GM23338 (cell line): ENCODE results near the gene SLC35F6. TPM values are rescaled to one million over a fixed set of nuclear protein-coding genes. Genes with fewer than 3 reads are reported as not detected.
A peak's percentile ranks its signal among the peaks of the same experiment; 100 is the strongest.

Experiments used
- ATAC-seq: fragments of 200-7000 bp; cut with Tn5 transposase; 3 replicates; pipeline ENCODE4 v1.9.1; 2020
- DNase-seq: peaks from one replicate; pipeline ENCODE4 v3.0.0-alpha.2; 2015; ENCODE audit warnings: low spot score
- H2AFZ ChIP-seq: fragments of 200-600 bp; sonication (generic); 2 replicates; pipeline ENCODE4 v1.8.0; 2016; ENCODE audit warnings: antibody characterized with exemption, mild to moderate bottlenecking, moderate library complexity
- H3F3A ChIP-seq: fragments of 200-600 bp; sonication (generic); replicated peaks from 2 replicates; pipeline ENCODE4 v1.8.0; 2017; ENCODE audit warnings: antibody characterized with exemption, mixed run types, low read depth
- H3K27ac ChIP-seq: fragments of 200-600 bp; sonication (generic); 2 replicates; pipeline ENCODE4 v1.6.1; 2016; ENCODE audit warnings: low read depth
- H3K27me3 ChIP-seq: fragments of 200-600 bp; sonication (generic); 2 replicates; pipeline ENCODE4 v1.8.0; 2016; ENCODE audit warnings: mild to moderate bottlenecking, mixed run types, moderate library complexity; ENCODE audit not compliant: insufficient read depth
- H3K36me3 ChIP-seq: fragments of 200-600 bp; sonication (generic); 2 replicates; pipeline ENCODE4 v1.8.0; 2016; ENCODE audit warnings: mild to moderate bottlenecking; ENCODE audit not compliant: insufficient read depth
- H3K4me1 ChIP-seq: fragments of 200-600 bp; sonication (generic); 2 replicates; pipeline ENCODE4 v1.8.0; 2016; ENCODE audit warnings: mild to moderate bottlenecking, moderate library complexity; ENCODE audit not compliant: insufficient read depth
- H3K4me2 ChIP-seq: fragments of 200-600 bp; sonication (generic); 2 replicates; pipeline ENCODE4 v1.7.1; 2017; ENCODE audit warnings: mixed run types
- H3K4me3 ChIP-seq: fragments of 200-600 bp; sonication (generic); 2 replicates; pipeline ENCODE4 v1.6.1; 2016; ENCODE audit warnings: mixed run types
- H3K79me2 ChIP-seq: fragments of 200-600 bp; sonication (generic); replicated peaks from 2 replicates; pipeline ENCODE4 v1.8.0; 2017; ENCODE audit warnings: mild to moderate bottlenecking; ENCODE audit not compliant: insufficient read depth
- H3K9me2 ChIP-seq: fragments of 200-600 bp; sonication (generic); 2 replicates; pipeline ENCODE4 v1.8.0; 2017; ENCODE audit not compliant: insufficient read depth
- H4K20me1 ChIP-seq: fragments of 200-600 bp; sonication (generic); replicated peaks from 2 replicates; pipeline ENCODE4 v1.8.0; 2017; ENCODE audit warnings: mild to moderate bottlenecking; ENCODE audit not compliant: insufficient read depth
- H3K27ac Mint-ChIP-seq: 2 replicates; pipeline ENCODE4 v1.8.0; 2020; ENCODE audit warnings: inconsistent platforms, mild to moderate bottlenecking, moderate library complexity, mixed read lengths
- H3K27me3 Mint-ChIP-seq: 3 replicates; pipeline ENCODE4 v1.8.0; 2022; ENCODE audit warnings: low read depth, mild to moderate bottlenecking, moderate library complexity, mixed read lengths, inconsistent platforms; ENCODE audit not compliant: insufficient read depth, poor library complexity
- H3K36me3 Mint-ChIP-seq: 3 replicates; pipeline ENCODE4 v1.8.0; 2021; ENCODE audit warnings: low read depth, mild to moderate bottlenecking, inconsistent platforms, moderate library complexity, mixed read lengths
- H3K4me1 Mint-ChIP-seq: 3 replicates; pipeline ENCODE4 v1.8.0; 2020; ENCODE audit warnings: mild to moderate bottlenecking, inconsistent platforms, mixed read lengths
- H3K4me3 Mint-ChIP-seq: 3 replicates; pipeline ENCODE4 v1.8.0; 2021; ENCODE audit warnings: moderate library complexity, mild to moderate bottlenecking, inconsistent platforms, mixed read lengths
- H3K9me3 Mint-ChIP-seq: 3 replicates; pipeline ENCODE4 v1.8.0; 2020; ENCODE audit warnings: moderate library complexity, mild to moderate bottlenecking, inconsistent platforms, mixed read lengths
- CREB1 ChIP-seq: fragments of 250-450 bp; sonication (Bioruptor Pico); IDR thresholded peaks from 2 replicates; pipeline ENCODE4 v1.5.0; 2020; ENCODE audit warnings: low read depth, mild to moderate bottlenecking, moderate library complexity
- EZH2phosphoT487 ChIP-seq: fragments of 200-600 bp; sonication (generic); IDR thresholded peaks from one replicate; pipeline ENCODE4 v1.8.1; 2018; ENCODE audit warnings: antibody characterized with exemption; ENCODE audit not compliant: unreplicated experiment
- JUNB ChIP-seq: IDR thresholded peaks from one replicate; pipeline ENCODE4 v1.6.1; 2016; ENCODE audit warnings: antibody characterized with exemption; ENCODE audit not compliant: unreplicated experiment
- NANOG ChIP-seq: IDR thresholded peaks from 2 replicates; pipeline ENCODE4 v1.6.1; 2016; ENCODE audit warnings: antibody characterized with exemption, borderline replicate concordance
- POLR2AphosphoS5 ChIP-seq: IDR thresholded peaks from 2 replicates; pipeline ENCODE4 v1.6.1; 2016; ENCODE audit warnings: antibody characterized with exemption, low read depth
- STAT1 ChIP-seq: IDR thresholded peaks from one replicate; pipeline ENCODE4 v1.6.1; 2016; ENCODE audit warnings: antibody characterized with exemption; ENCODE audit not compliant: unreplicated experiment
- ZNF331 ChIP-seq: fragments of 250-450 bp; sonication (Bioruptor Pico); IDR thresholded peaks from 2 replicates; pipeline ENCODE4 v1.5.0; 2020; ENCODE audit warnings: low read depth, mild to moderate bottlenecking, moderate library complexity
- polyA plus RNA-seq: library from polyadenylated mRNA; unstranded; fragments of >200 nt; fragmentation: Nextera tagmentation; extraction: Ambion mirVana; gene quantifications from 2 replicates; pipeline ENCODE4 v1.2.1, GENCODE V29; 2016
- total RNA-seq: library from RNA; depleted of rRNA; stranded (reverse); fragments of >200 nt; shearing (Covaris generic); gene quantifications from 2 replicates; pipeline ENCODE4 v1.2.3, GENCODE V29; 2014
- TF ChIP-seq, protein P1 (sequence below), 2 experiments: fragments of 200-600 bp in 1 of 2; sonication (generic) in 1 of 2; conservative IDR thresholded peaks; 2 replicates each; pipeline versions ENCODE4 v1.5.1 to v1.6.1; 2016 to 2017; ENCODE audit warnings: antibody characterized with exemption in 2 of 2, low read depth in 2 of 2, mild to moderate bottlenecking in 2 of 2, moderate library complexity in 1 of 2
- TF ChIP-seq, protein P2 (sequence below): IDR thresholded peaks from 2 replicates; pipeline ENCODE4 v1.6.1; 2016; ENCODE audit warnings: antibody characterized with exemption

SLC35F6 gene
- total and polyA plus RNA-seq, 2 experiments from 2014 or later: 6.0 to 15.0 TPM

DNA sequence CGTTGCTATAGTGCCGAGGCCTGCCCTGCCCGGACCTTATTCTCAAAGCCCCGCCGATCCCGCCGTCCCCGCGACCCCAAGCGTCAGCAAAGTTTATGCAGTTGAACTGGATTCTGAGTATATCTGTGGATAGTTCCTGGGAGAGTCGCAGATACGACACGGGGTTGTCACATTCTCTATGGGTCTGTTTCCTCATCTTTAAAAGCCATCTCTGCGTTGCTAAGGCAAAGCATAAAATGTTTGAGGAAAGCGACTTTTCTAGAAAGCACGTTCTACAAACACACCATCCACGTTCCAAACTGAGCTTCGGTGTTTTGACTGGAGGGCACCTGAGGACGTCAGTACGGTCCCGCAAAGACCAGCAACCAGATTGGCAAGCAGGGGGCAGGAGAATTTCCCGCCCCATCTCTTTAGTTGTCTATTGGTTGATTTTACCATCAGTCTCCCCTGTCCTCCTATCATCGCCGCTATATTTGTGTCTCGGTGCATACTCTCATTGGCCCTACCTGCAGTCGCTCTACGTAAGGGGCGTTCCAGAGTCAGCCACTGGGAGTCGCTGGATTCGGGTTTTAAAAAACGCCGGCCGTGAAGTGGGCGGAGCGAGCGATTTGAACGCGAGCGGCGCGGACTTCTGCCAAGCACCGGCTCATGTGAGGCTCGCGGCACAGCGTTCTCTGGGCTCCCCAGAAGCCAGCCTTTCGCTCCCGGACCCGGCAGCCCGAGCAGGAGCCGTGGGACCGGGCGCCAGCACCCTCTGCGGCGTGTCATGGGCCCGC is 21.5 kb downstream of the SLC35F6 start, which contains the start of gene CENPA:
TSS of gene CENPA (plus strand) at position 626 of the 776 bp plus-strand sequence. CDS start at position 767, 141 bp downstream.
- Mint-ChIP-seq H3K4me1 (peaks cover 13% of the 10 kb centered on the region), H3K9me3 (no peaks in the 10 kb centered on the region; the same call in 2 of the 3 replicates), H3K4me3 (peak within 1 kb of the TSS; percentile 79), H3K36me3 (peaks cover 17% of the 10 kb centered on the region), H3K27ac (peak within 1 kb of the TSS; percentile 90), H3K27me3 (peaks cover 10% of the 10 kb centered on the region)
- peak within 1 kb of the TSS; percentile 64 for H3K4me3 ChIP-seq
- H3F3A ChIP-seq: no peaks in the 10 kb centered on the region; the same call in 1 of the 2 replicates
- H3K27me3 ChIP-seq: 0 out of 2 replicates have a peak, but pooled peaks cover 4% of the 10 kb centered on the region
- no peak within 1 kb of the TSS for H3K27ac ChIP-seq
- peaks cover 33% of the 10 kb centered on the region for H3K79me2 ChIP-seq
- peaks cover 12% of the 10 kb centered on the region; the same call in 1 of the 2 replicates for H4K20me1 ChIP-seq
- peak within 1 kb of the TSS; percentile 93 for H2AFZ ChIP-seq
- TF ChIP-seq CREB1 (CRISPR knock-in tag) (peak; percentile 87), POLR2AphosphoS5 (peak; percentile 89), JUNB (no peak), NANOG (no peak), STAT1 (no peak)
- TF ChIP-seq, protein P1, sequence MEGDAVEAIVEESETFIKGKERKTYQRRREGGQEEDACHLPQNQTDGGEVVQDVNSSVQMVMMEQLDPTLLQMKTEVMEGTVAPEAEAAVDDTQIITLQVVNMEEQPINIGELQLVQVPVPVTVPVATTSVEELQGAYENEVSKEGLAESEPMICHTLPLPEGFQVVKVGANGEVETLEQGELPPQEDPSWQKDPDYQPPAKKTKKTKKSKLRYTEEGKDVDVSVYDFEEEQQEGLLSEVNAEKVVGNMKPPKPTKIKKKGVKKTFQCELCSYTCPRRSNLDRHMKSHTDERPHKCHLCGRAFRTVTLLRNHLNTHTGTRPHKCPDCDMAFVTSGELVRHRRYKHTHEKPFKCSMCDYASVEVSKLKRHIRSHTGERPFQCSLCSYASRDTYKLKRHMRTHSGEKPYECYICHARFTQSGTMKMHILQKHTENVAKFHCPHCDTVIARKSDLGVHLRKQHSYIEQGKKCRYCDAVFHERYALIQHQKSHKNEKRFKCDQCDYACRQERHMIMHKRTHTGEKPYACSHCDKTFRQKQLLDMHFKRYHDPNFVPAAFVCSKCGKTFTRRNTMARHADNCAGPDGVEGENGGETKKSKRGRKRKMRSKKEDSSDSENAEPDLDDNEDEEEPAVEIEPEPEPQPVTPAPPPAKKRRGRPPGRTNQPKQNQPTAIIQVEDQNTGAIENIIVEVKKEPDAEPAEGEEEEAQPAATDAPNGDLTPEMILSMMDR (conservative IDR thresholded peaks at IDR 0.05; ENCODE audit: low read depth in 2 of 2): 0 out of 4 replicates have a peak, but pooled peaks of 1 of the 2 experiments have one; percentile 0
- peak; percentile 98 for ATAC-seq
- H3K4me2 ChIP-seq: peak within 1 kb of the TSS; percentile 87
- no peaks in the 10 kb centered on the region for H3K9me2 ChIP-seq
- DNase-seq: peak; percentile 99
- no peaks in the 10 kb centered on the region for H3K4me1 ChIP-seq
- no peaks in the 10 kb centered on the region for H3K36me3 ChIP-seq

DNA sequence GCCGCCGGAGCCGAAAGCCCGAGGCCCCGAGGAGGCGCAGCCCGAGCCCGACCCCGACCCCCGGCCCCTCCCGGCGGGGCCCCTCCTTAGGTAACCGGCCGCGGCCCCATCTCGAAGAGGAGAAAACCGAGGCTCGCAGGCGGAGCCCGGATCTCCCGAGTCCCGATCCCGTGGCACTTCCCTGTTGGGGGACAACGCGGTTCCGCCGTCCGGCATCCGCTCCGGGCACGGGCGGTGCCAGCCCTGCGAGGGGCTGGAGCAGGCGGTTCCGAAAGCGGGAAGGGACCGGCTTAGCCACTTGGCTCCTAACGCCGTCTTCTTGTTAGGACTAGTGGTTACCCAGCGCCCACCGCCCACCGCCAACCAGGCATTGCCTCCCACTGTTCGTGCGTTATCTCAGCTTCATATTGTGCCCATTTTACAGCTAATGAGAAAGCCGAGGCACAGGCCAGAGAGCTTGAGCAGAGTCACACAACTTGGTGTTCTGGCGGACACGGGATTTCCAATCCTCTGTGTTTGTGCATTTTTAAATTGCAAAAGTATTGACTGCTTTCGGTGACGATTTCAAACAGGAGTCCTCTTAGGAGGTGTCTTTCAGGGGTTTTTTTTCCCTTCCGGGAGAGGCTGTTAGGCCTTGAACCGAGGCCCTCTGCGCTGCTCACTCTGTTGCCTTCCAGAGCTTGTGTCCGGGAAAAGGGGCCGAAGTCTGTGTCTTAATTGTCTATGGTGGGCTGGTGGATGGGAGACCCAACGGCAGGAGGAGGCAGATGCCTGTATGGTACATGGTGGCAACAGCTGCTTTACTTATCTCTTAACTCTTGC is 22.3 kb downstream of the SLC35F6 start:
- Mint-ChIP-seq H3K27ac (no peak overlapping the region), H3K36me3 (peaks cover 24% of the 10 kb centered on the region)
- peak overlapping the region; percentile 87 for H3K4me2 ChIP-seq

More for the DNA sequence above, 22.3 kb downstream of the SLC35F6 start:
- no peak for TF ChIP-seq STAT1
- TF ChIP-seq EZH2phosphoT487: no peak
- TF ChIP-seq, protein P1 (conservative IDR thresholded peaks at IDR 0.05; ENCODE audit: low read depth in 2 of 2): no peak
- TF ChIP-seq JUNB: no peak
- no peak for TF ChIP-seq ZNF331 (CRISPR knock-in tag)
- TF ChIP-seq, protein P2, sequence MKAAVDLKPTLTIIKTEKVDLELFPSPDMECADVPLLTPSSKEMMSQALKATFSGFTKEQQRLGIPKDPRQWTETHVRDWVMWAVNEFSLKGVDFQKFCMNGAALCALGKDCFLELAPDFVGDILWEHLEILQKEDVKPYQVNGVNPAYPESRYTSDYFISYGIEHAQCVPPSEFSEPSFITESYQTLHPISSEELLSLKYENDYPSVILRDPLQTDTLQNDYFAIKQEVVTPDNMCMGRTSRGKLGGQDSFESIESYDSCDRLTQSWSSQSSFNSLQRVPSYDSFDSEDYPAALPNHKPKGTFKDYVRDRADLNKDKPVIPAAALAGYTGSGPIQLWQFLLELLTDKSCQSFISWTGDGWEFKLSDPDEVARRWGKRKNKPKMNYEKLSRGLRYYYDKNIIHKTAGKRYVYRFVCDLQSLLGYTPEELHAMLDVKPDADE: no peak
- peaks cover 12% of the 10 kb centered on the region; the same call in 1 of the 2 replicates for H4K20me1 ChIP-seq
- H3K27ac ChIP-seq: no peak overlapping the region
- Mint-ChIP-seq H3K4me3 (peak overlapping the region; percentile 79), H3K9me3 (no peaks in the 10 kb centered on the region; the same call in 2 of the 3 replicates), H3K27me3 (peaks cover 9% of the 10 kb centered on the region), H3K4me1 (peaks cover 13% of the 10 kb centered on the region)
- DNase-seq (no peak), ATAC-seq (peak; percentile 48)
- 0 out of 2 replicates have a peak, but pooled peaks cover 4% of the 10 kb centered on the region for H3K27me3 ChIP-seq
- H3F3A ChIP-seq: no peaks in the 10 kb centered on the region; the same call in 1 of the 2 replicates
- peak overlapping the region; percentile 93 for H2AFZ ChIP-seq
- H3K36me3 ChIP-seq: no peaks in the 10 kb centered on the region
- peaks cover 41% of the 10 kb centered on the region for H3K79me2 ChIP-seq
- peak overlapping the region; percentile 64 for H3K4me3 ChIP-seq
- H3K9me2 ChIP-seq: no peaks in the 10 kb centered on the region
- H3K4me1 ChIP-seq: no peaks in the 10 kb centered on the region
